HG02571 (cell line): Measurements from ENCODE around the gene USP12.
"Not testable (repeated sequence)": the region's sequence is repeated elsewhere in the genome, so short reads cannot be mapped to it uniquely, and the experiment has no call there.

Experiments
- ATAC-seq: cut with Tn5 transposase; IDR thresholded peaks from one replicate; pipeline ENCODE4 v1.9.1; 2021; ENCODE audit warnings: mild to moderate bottlenecking, moderate library complexity; ENCODE audit not compliant: unreplicated experiment

USP12 gene

GRCh38 chr13:27080018-27080948, 91.3 kb downstream of the USP12 start:
- no peak for ATAC-seq

DNA sequence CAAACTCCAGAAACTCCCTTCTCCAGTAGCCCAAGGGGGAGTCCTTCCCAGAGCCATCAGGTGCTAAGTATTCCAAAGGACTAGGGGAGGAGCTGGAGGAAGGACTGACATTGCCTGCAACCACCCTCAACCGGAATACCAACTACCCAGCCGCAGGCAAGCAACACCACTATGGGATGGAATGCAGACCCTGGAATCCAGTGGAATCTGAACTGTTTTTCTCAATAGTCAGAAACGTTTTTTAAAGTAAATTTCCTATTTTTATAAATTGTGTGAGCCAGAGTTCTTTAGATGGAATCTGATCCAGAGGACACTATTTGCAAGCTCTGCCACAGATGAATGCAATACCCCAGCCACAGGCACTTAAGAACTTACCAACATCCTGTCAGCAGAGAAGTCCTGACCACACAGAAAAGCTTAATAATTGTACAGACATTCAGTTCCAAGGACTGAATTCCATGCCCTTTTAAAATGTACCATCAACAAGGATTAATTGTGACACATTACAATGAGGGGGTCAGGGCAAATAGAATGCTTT, 92.1 kb downstream of the USP12 start:
- no peak for ATAC-seq

DNA sequence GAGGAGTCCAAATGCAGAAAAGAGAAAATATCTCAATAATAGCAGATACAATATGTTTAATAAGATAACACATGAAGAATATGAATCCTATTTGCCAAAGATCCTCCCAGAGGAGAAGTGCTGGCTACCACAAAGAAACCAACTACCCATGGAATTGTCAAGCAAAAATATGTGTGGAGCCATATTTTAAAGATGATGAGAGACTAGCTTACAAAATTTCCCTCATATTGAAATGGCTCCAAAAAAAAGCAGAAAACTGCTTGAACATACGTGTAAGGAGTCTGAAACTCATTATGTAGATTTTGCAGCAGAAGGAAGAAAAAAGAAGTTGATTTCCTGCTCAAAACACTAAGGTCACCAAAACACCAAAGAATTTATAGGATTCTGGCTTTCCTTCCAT, 94.2 kb downstream of the USP12 start:
- no peak for ATAC-seq

DNA sequence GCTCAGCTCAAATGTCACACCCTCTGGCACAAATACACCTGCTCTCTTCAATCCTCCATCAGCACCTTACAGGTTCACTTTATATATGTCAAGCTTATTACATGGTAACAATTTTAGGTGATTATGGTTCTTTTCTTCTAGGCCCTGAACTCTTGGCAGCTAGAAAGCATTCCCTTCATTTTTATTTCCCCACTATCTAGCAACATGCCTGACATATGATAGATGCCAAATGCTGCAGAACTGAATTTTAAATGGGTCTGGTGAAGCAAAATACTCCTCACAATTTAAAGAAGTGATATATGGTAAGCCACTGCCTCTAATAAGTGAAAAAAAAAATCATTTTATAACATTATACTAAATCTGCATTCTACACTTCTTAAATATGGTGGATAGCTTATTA, 95.2 kb downstream of the USP12 start:
- ATAC-seq: no peak

DNA sequence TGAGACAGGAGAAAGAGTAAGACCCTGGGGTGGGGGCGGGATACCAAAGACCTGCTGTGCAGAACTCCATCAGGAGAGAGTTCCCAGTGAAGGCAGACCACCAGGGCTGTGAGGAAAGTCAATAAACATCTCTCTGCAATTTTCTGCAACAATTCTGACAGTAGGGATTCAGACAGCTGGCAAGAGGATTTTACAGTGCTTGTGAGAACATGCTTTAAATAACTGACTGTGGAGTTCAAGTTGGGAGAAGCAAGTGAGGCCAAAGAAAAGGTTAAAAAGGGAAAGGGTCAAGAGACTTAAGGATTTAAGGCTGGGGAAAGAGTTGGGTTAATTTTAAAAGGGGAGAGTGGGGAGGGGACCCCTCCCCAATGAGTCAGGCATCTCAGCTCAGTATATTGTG, 98.4 kb downstream of the USP12 start:
- ATAC-seq: no peak

DNA sequence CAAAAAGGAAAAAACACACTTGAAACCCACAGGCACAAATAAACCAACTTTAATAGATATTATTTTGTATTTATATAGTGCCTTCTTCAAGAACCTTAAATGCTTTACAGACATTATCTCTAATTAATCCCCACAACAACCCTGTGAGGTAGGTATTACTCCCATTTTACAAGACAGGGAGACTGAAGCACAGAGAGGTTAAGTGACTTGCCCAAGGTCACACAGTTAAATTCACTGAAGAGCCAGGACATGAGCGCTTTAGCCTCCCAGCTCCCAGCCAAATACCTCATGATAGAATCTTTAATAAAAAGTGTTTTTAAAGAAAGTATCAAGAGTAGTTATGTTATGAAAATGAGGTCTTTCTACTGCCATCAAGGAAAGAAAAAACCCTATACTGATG, 105.5 kb downstream of the USP12 start:
- ATAC-seq: not testable (repeated sequence)

DNA sequence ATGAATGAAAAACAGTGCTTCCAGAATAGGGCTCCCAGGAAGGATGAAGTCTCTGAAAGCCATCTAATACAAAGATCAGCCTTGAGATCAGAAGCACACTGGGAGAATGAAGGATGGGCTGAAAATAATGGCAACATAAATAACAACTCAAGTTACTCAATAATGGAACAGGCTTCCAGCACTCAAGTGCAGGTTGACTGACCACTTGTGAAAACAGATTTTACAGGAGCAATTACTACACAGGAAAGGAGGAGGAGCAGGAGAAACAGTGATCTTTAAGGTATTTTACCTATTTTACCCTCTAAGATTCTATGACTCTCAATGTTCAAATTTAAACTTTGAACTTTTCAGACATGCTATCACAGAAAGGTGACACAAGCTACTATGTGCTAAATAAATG, 106.0 kb downstream of the USP12 start:
- ATAC-seq: no peak

GRCh38 chr13:27064252-27064995, 107.2 kb downstream of the USP12 start:
- no peak for ATAC-seq

DNA sequence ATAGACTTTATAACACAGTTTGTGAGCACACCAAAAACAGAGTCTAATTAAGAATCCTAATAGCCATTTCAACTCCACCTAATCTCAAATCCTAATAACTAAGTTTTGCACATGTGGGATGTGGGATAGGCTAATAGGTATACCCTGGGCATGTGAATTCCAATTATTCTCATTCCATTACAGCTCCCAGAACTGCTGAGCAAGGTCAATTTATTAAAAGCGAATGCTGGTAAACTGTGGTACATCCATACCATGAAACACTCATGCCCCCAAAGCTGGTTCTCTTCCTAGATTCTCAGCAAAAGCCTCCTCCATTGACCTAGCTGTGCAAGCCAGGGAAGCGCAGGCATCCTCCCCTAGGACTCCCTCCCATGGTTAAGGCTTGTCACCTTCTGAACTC, 113.8 kb downstream of the USP12 start:
- no peak for ATAC-seq

- no peak for ATAC-seq
These were observed 116.1 kb downstream of the USP12 start for GRCh38 chr13:27055526-27055925.

DNA sequence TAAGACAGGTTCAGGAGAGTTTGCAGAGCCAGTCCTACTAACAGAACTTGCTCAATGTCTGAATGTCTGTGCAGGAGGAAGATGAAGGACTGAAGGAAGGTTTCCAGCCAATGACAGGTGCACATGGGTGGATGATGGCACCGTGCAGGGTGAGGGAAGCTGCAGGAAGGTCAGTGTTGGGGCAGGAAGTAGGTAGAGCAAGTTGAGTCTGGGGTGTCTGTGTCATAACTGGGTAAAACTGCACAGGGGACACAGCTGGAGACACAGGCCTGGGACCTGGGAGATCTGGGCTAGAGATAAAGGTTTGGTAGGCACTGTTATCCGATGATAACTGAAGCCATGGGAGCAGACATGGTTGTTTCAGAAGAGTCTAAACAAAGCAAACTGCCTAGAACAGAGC, 116.9 kb downstream of the USP12 start:
- no peak for ATAC-seq

- no peak for ATAC-seq
These were observed 117.6 kb downstream of the USP12 start for GRCh38 chr13:27053902-27054595.

- no peak for ATAC-seq
These were observed 118.3 kb downstream of the USP12 start for GRCh38 chr13:27053210-27053884.

- no peak for ATAC-seq
These were observed 118.9 kb downstream of the USP12 start for GRCh38 chr13:27052551-27053208.

GRCh38 chr13:27047081-27047480, 124.5 kb downstream of the USP12 start:
- no peak for ATAC-seq

DNA sequence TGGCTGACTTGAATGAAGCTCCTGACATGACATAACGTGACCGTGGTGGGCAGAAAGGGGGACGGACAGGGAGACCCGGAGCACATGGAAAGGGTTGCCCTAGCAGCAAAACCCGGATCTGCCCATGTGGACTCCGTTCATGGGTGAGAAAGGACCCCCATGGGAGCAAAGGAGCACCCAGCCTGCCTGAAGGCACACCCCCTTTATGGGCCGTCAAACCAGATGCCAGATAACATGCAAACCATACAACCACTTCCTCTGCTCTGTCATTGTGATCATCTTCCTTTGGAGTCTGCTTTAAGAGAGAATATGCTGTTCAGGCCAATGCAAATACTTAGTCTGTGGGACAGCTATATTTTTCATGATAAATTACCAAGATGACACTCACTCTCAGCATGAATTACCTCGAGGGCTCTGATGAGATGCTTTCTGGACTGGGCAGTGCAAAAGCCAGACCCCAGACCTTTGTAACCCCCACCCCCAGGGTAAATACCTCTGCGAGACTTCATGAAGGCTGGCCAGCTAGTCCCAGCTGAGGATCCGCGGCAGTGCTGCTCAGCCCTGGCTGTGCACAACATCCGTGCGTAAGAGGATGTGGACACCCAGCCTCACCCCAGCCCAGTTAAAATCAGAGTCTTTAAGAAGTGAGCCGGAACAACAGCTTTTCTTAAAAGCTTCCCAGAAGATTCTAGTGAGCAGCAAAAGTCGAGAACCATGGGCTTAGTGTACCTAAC, 126.6 kb downstream of the USP12 start:
- no peak for ATAC-seq

DNA sequence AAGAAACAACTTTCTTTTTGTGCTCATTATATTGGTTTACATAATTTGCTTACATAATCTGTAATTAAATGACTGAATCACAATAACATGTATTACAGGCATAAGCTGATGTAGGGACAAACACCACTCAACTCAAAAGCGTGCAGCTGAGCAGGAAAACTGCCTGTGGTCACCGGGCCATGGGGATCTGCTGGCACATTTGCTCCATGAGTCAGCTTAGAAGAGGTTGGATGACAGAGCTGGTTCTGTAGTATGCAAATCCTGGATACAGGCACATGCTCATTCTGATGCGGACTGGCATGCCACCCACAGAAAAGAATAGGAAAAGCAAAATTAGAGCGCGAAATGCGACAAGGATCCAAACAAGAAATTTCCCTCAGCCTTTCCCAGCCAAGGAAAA, 128.6 kb downstream of the USP12 start:
- no peak for ATAC-seq

GRCh38 chr13:27041341-27041740, 130.3 kb downstream of the USP12 start:
- no peak for ATAC-seq

GRCh38 chr13:27040826-27041108, 130.8 kb downstream of the USP12 start:
- ATAC-seq: no peak
